ENCODE measurements around the gene PRSS33.

GRCh38 chr16:2749476-2749875 lies 37.9 kb downstream of the PRSS33 start:
- no peak for TF ChIP-seq EP300 (IDR thresholded peaks at IDR 0.05; ENCODE audit: borderline replicate concordance in 1 of 2, low read depth in 2 of 2, low read length in 2 of 2)
- TF ChIP-seq, protein P1, sequence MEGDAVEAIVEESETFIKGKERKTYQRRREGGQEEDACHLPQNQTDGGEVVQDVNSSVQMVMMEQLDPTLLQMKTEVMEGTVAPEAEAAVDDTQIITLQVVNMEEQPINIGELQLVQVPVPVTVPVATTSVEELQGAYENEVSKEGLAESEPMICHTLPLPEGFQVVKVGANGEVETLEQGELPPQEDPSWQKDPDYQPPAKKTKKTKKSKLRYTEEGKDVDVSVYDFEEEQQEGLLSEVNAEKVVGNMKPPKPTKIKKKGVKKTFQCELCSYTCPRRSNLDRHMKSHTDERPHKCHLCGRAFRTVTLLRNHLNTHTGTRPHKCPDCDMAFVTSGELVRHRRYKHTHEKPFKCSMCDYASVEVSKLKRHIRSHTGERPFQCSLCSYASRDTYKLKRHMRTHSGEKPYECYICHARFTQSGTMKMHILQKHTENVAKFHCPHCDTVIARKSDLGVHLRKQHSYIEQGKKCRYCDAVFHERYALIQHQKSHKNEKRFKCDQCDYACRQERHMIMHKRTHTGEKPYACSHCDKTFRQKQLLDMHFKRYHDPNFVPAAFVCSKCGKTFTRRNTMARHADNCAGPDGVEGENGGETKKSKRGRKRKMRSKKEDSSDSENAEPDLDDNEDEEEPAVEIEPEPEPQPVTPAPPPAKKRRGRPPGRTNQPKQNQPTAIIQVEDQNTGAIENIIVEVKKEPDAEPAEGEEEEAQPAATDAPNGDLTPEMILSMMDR (IDR thresholded peaks at IDR 0.05; ENCODE audit: control extremely low read depth in 1 of 3, insufficient read depth in 1 of 3, low read depth in 1 of 3, low read length in 3 of 3) = no peak
- TF ChIP-seq KDM1A (IDR thresholded peaks at IDR 0.05; ENCODE audit: borderline replicate concordance, low read length) = no peak
- TF ChIP-seq YY1 (IDR thresholded peaks at IDR 0.05; ENCODE audit: low read depth, low read length) = no peak
- TF ChIP-seq ASH2L (IDR thresholded peaks at IDR 0.05; ENCODE audit: low read length) = no peak
- no peak for TF ChIP-seq CEBPB (IDR thresholded peaks at IDR 0.05; ENCODE audit: low read depth, low read length)
